Measurements from ENCODE around the gene CNTNAP2.
"Not testable (repeated sequence)": the region's sequence is repeated elsewhere in the genome, so short reads cannot be mapped to it uniquely, and the experiment has no call there.

Gene CNTNAP2

DNA sequence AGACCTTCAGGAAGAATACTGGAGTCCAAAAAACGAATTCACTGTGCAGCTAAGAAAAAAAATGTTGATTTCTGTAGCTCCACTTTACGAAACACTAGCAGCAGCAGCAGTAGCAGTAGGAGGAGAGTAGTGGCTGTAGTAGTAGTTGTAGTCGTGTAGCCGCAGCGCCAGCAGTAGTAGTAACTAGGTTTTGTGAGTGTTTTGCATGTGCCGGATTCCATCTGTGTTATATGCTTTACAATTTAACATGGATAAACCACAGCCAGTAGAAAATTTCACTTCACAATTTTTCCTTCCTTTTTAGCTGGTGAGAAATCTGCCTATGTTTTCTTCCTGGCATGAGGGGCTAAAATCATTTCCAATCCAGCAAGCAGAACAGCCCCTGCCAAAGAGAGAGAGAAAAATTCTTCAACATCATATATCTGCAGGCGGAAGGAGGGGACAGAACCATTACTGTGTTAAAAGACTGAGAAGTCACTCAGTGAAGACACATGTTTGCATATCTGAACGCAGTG, 2325.6 kb downstream of the CNTNAP2 start:
- Histone ChIP-seq H3K4me3 (no peak overlapping the region), H3K9ac (no peak overlapping the region), H3K27ac (no peak overlapping the region)

DNA sequence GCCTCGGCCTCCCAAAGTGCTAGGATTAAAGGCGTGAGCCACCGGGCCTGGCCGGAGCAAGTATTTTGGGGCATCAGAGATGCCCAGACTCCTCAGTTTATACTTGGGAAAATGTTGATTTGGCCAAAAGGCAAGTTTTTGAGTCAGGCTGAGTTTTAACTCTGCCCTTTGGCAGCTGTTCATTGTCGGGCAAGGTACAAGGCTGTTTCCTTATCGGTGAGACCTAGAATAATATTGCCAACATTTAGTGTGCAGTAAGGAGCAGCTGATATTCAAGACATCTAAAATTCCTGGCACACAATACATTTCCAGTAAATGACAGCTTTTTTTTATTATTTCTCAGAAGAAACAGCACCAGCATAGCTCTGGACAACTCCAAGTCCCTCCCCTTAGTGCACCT, 2326.3 kb downstream of the CNTNAP2 start:
- no peak for TF ChIP-seq Cebpa-rat (IDR thresholded peaks at IDR 0.05)

More for the DNA sequence above, 2325.6 kb downstream of the CNTNAP2 start:
- no peaks in the 10 kb centered on the region for H3K27me3 ChIP-seq
- no peak overlapping the region for H3K4me2 ChIP-seq
- H3K4me1 ChIP-seq = peaks cover 6% of the 10 kb centered on the region; the same call in 1 of the 2 replicates
- H3K36me3 ChIP-seq = no peaks in the 10 kb centered on the region
- H4K20me1 ChIP-seq = no peaks in the 10 kb centered on the region
- peaks cover 34% of the 10 kb centered on the region for H3K9me3 ChIP-seq
- TF ChIP-seq Cebpa-rat (IDR thresholded peaks at IDR 0.05) = no peak

GRCh38 chr7:148445260-148446044, 2328.9 kb downstream of the CNTNAP2 start:
- Histone ChIP-seq H3K36me3 (no peaks in the 10 kb centered on the region), H3K27ac (no peak overlapping the region), H3K9ac (no peak overlapping the region), H3K4me2 (no peak overlapping the region), H4K20me1 (no peaks in the 10 kb centered on the region), H3K4me1 (no peaks in the 10 kb centered on the region), H3K4me3 (no peak overlapping the region), H3K27me3 (no peaks in the 10 kb centered on the region), H3K9me3 (peaks cover 29% of the 10 kb centered on the region)
- no peak for TF ChIP-seq Cebpa-rat (IDR thresholded peaks at IDR 0.05)

More for the DNA sequence above, 2326.3 kb downstream of the CNTNAP2 start:
- H3K36me3 ChIP-seq = no peaks in the 10 kb centered on the region
- peaks cover 30% of the 10 kb centered on the region for H3K9me3 ChIP-seq
- H3K4me3 ChIP-seq = no peak overlapping the region
- H3K4me2 ChIP-seq = no peak overlapping the region
- no peak overlapping the region for H3K27ac ChIP-seq
- no peaks in the 10 kb centered on the region for H3K27me3 ChIP-seq
- no peak overlapping the region for H3K9ac ChIP-seq
- H3K4me1 ChIP-seq = peaks cover 6% of the 10 kb centered on the region; the same call in 1 of the 2 replicates
- H4K20me1 ChIP-seq = no peaks in the 10 kb centered on the region

DNA sequence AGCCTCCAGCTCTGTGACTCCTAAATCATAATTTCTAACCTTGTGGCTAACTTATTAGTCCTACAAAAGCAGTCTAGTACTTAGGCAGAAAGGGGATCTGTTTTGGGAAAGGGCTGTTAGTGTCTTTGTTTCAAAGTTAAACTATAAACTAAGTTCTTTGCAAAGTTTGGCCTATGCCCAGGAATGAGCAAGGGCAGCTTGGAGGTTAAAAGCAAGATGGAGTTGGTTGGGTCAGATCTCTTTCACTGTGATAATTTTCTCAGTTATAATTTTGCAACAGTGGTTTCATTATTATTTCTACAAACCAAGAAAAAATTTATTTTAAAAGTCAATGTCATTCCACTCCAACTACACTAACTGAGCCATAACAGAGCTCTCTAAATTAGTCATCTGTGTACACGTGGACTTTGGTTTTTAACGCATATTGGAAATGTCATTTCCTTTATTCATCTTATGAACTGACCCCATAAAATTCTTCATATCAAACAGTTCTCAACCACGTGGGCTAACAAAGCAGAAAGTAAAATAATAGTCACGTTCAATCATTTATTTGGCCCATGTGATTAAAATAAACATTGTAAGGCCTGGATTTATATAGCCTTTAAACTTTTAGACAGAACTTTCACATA, 2330.7 kb downstream of the CNTNAP2 start:
- no peaks in the 10 kb centered on the region for H4K20me1 ChIP-seq
- H3K27me3 ChIP-seq = no peaks in the 10 kb centered on the region
- TF ChIP-seq Cebpa-rat (IDR thresholded peaks at IDR 0.05) = no peak
- H3K4me1 ChIP-seq = no peaks in the 10 kb centered on the region
- H3K36me3 ChIP-seq = no peaks in the 10 kb centered on the region
- peaks cover 29% of the 10 kb centered on the region for H3K9me3 ChIP-seq
- no peak overlapping the region for H3K27ac ChIP-seq
- no peak overlapping the region for H3K4me2 ChIP-seq
- no peak overlapping the region for H3K9ac ChIP-seq
- H3K4me3 ChIP-seq = no peak overlapping the region

DNA sequence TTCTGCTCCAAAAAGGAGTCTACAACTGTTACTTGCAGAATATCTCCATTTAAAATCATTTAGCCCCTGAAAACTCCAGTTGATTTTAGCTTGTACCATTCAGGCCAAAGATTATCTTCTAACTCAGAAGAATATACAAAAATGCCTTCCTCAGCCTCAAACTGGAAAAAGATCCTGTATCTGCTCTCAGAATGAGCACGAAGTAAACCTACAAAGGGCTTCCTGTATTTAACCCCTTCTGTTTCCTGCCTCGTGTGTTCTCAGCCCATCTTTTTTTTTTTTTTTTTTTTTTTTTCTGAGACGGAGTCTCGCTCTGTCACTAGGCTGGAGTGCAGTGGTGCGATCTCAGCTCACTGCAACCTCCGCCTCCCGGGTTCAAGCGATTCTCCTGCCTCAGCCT, 2334.9 kb downstream of the CNTNAP2 start:
- not testable (repeated sequence) for H3K4me2 ChIP-seq, H3K4me1 ChIP-seq, H3K4me3 ChIP-seq, H3K9ac ChIP-seq, H3K36me3 ChIP-seq, H4K20me1 ChIP-seq, H3K27ac ChIP-seq, H3K27me3 ChIP-seq, H3K9me3 ChIP-seq

DNA sequence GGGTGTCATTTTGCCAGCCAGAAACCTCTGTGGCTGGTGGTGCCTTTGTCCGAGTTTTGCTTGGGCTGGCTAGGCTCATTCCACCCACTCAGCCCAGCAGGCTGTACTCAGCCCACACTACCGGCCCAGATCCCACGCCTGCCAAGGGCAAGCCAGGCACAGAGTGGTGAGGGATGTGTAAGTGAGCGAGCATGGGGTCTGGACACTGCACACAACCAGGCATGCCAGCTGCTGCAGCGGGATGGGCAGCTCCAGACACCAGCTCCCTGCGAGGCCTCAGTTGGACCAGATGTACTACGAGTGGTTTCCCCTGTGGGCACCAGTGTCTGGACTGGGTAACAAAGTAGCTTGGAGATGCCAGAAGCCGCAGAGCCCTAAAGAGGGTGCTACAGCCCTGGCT, 2339.8 kb downstream of the CNTNAP2 start:
- H3K4me2 ChIP-seq = no peak overlapping the region
- no peaks in the 10 kb centered on the region for H3K4me1 ChIP-seq
- H3K9ac ChIP-seq = no peak overlapping the region
- H4K20me1 ChIP-seq = no peaks in the 10 kb centered on the region
- TF ChIP-seq Cebpa-rat (IDR thresholded peaks at IDR 0.05) = no peak
- no peaks in the 10 kb centered on the region for H3K27me3 ChIP-seq
- H3K27ac ChIP-seq = no peak overlapping the region
- H3K36me3 ChIP-seq = no peaks in the 10 kb centered on the region
- no peak overlapping the region for H3K4me3 ChIP-seq
- H3K9me3 ChIP-seq = no peaks in the 10 kb centered on the region; the same call in 1 of the 2 replicates

DNA sequence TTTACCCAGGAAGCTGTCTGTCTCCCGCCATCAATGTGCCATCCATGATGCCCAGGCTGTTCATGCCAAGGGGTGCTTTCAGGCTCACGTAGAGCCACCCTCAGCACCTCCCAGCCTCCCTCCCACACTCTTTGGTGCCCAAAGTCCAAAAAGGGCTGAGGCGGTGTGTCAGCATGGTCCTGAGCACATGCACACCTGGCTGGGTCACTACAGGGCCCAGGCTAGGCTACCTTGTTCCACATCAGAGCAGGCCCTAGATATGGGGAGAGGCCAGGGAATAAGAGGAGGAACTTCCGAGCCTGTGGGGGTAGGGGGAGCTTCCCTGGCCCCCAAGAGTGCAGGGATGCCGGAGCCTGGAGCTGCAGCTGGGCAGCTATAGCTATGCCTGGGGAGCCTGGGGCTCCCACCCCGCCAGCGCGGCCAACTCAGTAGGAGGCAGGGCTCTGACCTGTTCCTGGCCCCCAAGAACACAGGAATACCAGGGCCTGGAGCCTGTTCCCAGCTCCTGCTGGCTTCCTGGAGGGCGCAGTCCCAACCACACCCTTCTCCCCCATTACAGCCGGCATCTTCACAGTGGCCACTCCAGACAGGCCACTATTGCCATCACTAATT, 2340.8 kb downstream of the CNTNAP2 start:
- no peaks in the 10 kb centered on the region for H3K27me3 ChIP-seq
- H3K4me2 ChIP-seq = no peak overlapping the region
- no peaks in the 10 kb centered on the region for H3K36me3 ChIP-seq
- no peaks in the 10 kb centered on the region for H3K4me1 ChIP-seq
- H3K27ac ChIP-seq = no peak overlapping the region
- H3K9me3 ChIP-seq = no peaks in the 10 kb centered on the region; the same call in 1 of the 2 replicates
- H3K9ac ChIP-seq = no peak overlapping the region
- no peaks in the 10 kb centered on the region for H4K20me1 ChIP-seq
- no peak overlapping the region for H3K4me3 ChIP-seq
- TF ChIP-seq Cebpa-rat (IDR thresholded peaks at IDR 0.05) = no peak

- Histone ChIP-seq H3K27ac (no peak overlapping the region), H3K4me3 (no peak overlapping the region), H3K4me2 (no peak overlapping the region), H3K9me3 (peaks cover 3% of the 10 kb centered on the region; the same call in 1 of the 2 replicates), H3K9ac (no peak overlapping the region), H3K4me1 (no peaks in the 10 kb centered on the region), H3K27me3 (no peaks in the 10 kb centered on the region), H3K36me3 (no peaks in the 10 kb centered on the region), H4K20me1 (no peaks in the 10 kb centered on the region)
- no peak for TF ChIP-seq Cebpa-rat (IDR thresholded peaks at IDR 0.05)
Measured at GRCh38 chr7:148458263-148458662, 2341.7 kb downstream of the CNTNAP2 start.

- Histone ChIP-seq H3K27me3 (no peaks in the 10 kb centered on the region), H3K27ac (no peak overlapping the region), H3K9me3 (peaks cover 4% of the 10 kb centered on the region; the same call in 1 of the 2 replicates), H3K4me2 (no peak overlapping the region), H3K4me3 (no peak overlapping the region), H3K4me1 (no peaks in the 10 kb centered on the region), H3K36me3 (no peaks in the 10 kb centered on the region), H4K20me1 (no peaks in the 10 kb centered on the region), H3K9ac (no peak overlapping the region)
- no peak for TF ChIP-seq Cebpa-rat (IDR thresholded peaks at IDR 0.05)
Measured at GRCh38 chr7:148461392-148462179, 2345.0 kb downstream of the CNTNAP2 start.

DNA sequence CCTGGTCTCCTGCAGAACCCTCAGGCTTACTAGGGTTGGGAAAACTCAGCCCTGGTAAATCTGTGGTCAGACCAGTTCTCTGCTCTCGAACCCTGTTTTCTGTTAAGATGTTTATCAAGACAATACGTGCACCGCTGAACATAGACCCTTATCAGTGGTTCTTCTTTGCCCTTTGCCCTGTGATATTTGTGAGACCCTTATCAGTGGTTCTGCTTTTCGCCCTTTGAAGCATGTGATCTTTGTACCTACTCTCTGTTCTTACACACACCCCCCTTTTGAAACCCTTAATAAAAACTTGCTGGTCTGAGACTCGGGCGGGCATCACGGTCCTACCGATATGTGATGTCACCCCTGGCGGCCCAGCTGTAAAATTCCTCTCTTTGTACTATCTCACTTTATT, 2346.2 kb downstream of the CNTNAP2 start:
- H3K4me3 ChIP-seq, H4K20me1 ChIP-seq, H3K9me3 ChIP-seq, H3K27ac ChIP-seq, H3K9ac ChIP-seq, H3K36me3 ChIP-seq, H3K27me3 ChIP-seq, H3K4me1 ChIP-seq, H3K4me2 ChIP-seq: not testable (repeated sequence)
